GM23338 (cell line): Measurements from ENCODE around the gene LCOR. TPM values are rescaled to one million over a fixed set of nuclear protein-coding genes. Genes with fewer than 3 reads are reported as not detected.

Source experiments
- ATAC-seq: fragments of 200-7000 bp; cut with Tn5 transposase; 3 replicates; pipeline ENCODE4 v1.9.1; 2020
- DNase-seq: peaks from one replicate; pipeline ENCODE4 v3.0.0-alpha.2; 2015; ENCODE audit warnings: low spot score
- H2AFZ ChIP-seq: fragments of 200-600 bp; sonication (generic); 2 replicates; pipeline ENCODE4 v1.8.0; 2016; ENCODE audit warnings: antibody characterized with exemption, mild to moderate bottlenecking, moderate library complexity
- H3F3A ChIP-seq: fragments of 200-600 bp; sonication (generic); replicated peaks from 2 replicates; pipeline ENCODE4 v1.8.0; 2017; ENCODE audit warnings: antibody characterized with exemption, mixed run types, low read depth
- H3K27ac ChIP-seq: fragments of 200-600 bp; sonication (generic); 2 replicates; pipeline ENCODE4 v1.6.1; 2016; ENCODE audit warnings: low read depth
- H3K27me3 ChIP-seq: fragments of 200-600 bp; sonication (generic); 2 replicates; pipeline ENCODE4 v1.8.0; 2016; ENCODE audit warnings: mild to moderate bottlenecking, mixed run types, moderate library complexity; ENCODE audit not compliant: insufficient read depth
- H3K36me3 ChIP-seq: fragments of 200-600 bp; sonication (generic); 2 replicates; pipeline ENCODE4 v1.8.0; 2016; ENCODE audit warnings: mild to moderate bottlenecking; ENCODE audit not compliant: insufficient read depth
- H3K4me1 ChIP-seq: fragments of 200-600 bp; sonication (generic); 2 replicates; pipeline ENCODE4 v1.8.0; 2016; ENCODE audit warnings: mild to moderate bottlenecking, moderate library complexity; ENCODE audit not compliant: insufficient read depth
- H3K4me2 ChIP-seq: fragments of 200-600 bp; sonication (generic); 2 replicates; pipeline ENCODE4 v1.7.1; 2017; ENCODE audit warnings: mixed run types
- H3K4me3 ChIP-seq: fragments of 200-600 bp; sonication (generic); 2 replicates; pipeline ENCODE4 v1.6.1; 2016; ENCODE audit warnings: mixed run types
- H3K79me2 ChIP-seq: fragments of 200-600 bp; sonication (generic); replicated peaks from 2 replicates; pipeline ENCODE4 v1.8.0; 2017; ENCODE audit warnings: mild to moderate bottlenecking; ENCODE audit not compliant: insufficient read depth
- H3K9me2 ChIP-seq: fragments of 200-600 bp; sonication (generic); 2 replicates; pipeline ENCODE4 v1.8.0; 2017; ENCODE audit not compliant: insufficient read depth
- H4K20me1 ChIP-seq: fragments of 200-600 bp; sonication (generic); replicated peaks from 2 replicates; pipeline ENCODE4 v1.8.0; 2017; ENCODE audit warnings: mild to moderate bottlenecking; ENCODE audit not compliant: insufficient read depth
- H3K27ac Mint-ChIP-seq: 2 replicates; pipeline ENCODE4 v1.8.0; 2020; ENCODE audit warnings: inconsistent platforms, mild to moderate bottlenecking, moderate library complexity, mixed read lengths
- H3K27me3 Mint-ChIP-seq: 3 replicates; pipeline ENCODE4 v1.8.0; 2022; ENCODE audit warnings: low read depth, mild to moderate bottlenecking, moderate library complexity, mixed read lengths, inconsistent platforms; ENCODE audit not compliant: insufficient read depth, poor library complexity
- H3K36me3 Mint-ChIP-seq: 3 replicates; pipeline ENCODE4 v1.8.0; 2021; ENCODE audit warnings: low read depth, mild to moderate bottlenecking, inconsistent platforms, moderate library complexity, mixed read lengths
- H3K4me1 Mint-ChIP-seq: 3 replicates; pipeline ENCODE4 v1.8.0; 2020; ENCODE audit warnings: mild to moderate bottlenecking, inconsistent platforms, mixed read lengths
- H3K4me3 Mint-ChIP-seq: 3 replicates; pipeline ENCODE4 v1.8.0; 2021; ENCODE audit warnings: moderate library complexity, mild to moderate bottlenecking, inconsistent platforms, mixed read lengths
- H3K9me3 Mint-ChIP-seq: 3 replicates; pipeline ENCODE4 v1.8.0; 2020; ENCODE audit warnings: moderate library complexity, mild to moderate bottlenecking, inconsistent platforms, mixed read lengths
- CREB1 ChIP-seq: fragments of 250-450 bp; sonication (Bioruptor Pico); IDR thresholded peaks from 2 replicates; pipeline ENCODE4 v1.5.0; 2020; ENCODE audit warnings: low read depth, mild to moderate bottlenecking, moderate library complexity
- CTCF ChIP-seq, 2 experiments: fragments of 200-600 bp in 1 of 2; sonication (generic) in 1 of 2; conservative IDR thresholded peaks; 2 replicates each; pipeline versions ENCODE4 v1.5.1 to v1.6.1; 2016 to 2017; ENCODE audit warnings: antibody characterized with exemption in 2 of 2, low read depth in 2 of 2, mild to moderate bottlenecking in 2 of 2, moderate library complexity in 1 of 2
- EZH2phosphoT487 ChIP-seq: fragments of 200-600 bp; sonication (generic); IDR thresholded peaks from one replicate; pipeline ENCODE4 v1.8.1; 2018; ENCODE audit warnings: antibody characterized with exemption; ENCODE audit not compliant: unreplicated experiment
- JUNB ChIP-seq: IDR thresholded peaks from one replicate; pipeline ENCODE4 v1.6.1; 2016; ENCODE audit warnings: antibody characterized with exemption; ENCODE audit not compliant: unreplicated experiment
- NANOG ChIP-seq: IDR thresholded peaks from 2 replicates; pipeline ENCODE4 v1.6.1; 2016; ENCODE audit warnings: antibody characterized with exemption, borderline replicate concordance
- POLR2AphosphoS5 ChIP-seq: IDR thresholded peaks from 2 replicates; pipeline ENCODE4 v1.6.1; 2016; ENCODE audit warnings: antibody characterized with exemption, low read depth
- ZNF114 ChIP-seq: fragments of 250-450 bp; sonication (Bioruptor Pico); IDR thresholded peaks from 2 replicates; pipeline ENCODE4 v1.5.0; 2020; ENCODE audit warnings: mild to moderate bottlenecking, moderate library complexity
- ZNF331 ChIP-seq: fragments of 250-450 bp; sonication (Bioruptor Pico); IDR thresholded peaks from 2 replicates; pipeline ENCODE4 v1.5.0; 2020; ENCODE audit warnings: low read depth, mild to moderate bottlenecking, moderate library complexity
- ZNF462 ChIP-seq: fragments of 250-450 bp; sonication (Bioruptor Pico); IDR thresholded peaks from 2 replicates; pipeline ENCODE4 v1.5.0; 2020; ENCODE audit warnings: mild to moderate bottlenecking, moderate library complexity
- polyA plus RNA-seq: library from polyadenylated mRNA; unstranded; fragments of >200 nt; fragmentation: Nextera tagmentation; extraction: Ambion mirVana; gene quantifications from 2 replicates; pipeline ENCODE4 v1.2.1, GENCODE V29; 2016
- total RNA-seq: library from RNA; depleted of rRNA; stranded (reverse); fragments of >200 nt; shearing (Covaris generic); gene quantifications from 2 replicates; pipeline ENCODE4 v1.2.3, GENCODE V29; 2014

LCOR gene
- total and polyA plus RNA-seq, 2 experiments from 2014 or later: 6.9 to 14.9 TPM

GRCh38 chr10:97038688-97039087 lies 206.6 kb downstream of the LCOR start:
- peaks cover 6% of the 10 kb centered on the region for H3K4me1 ChIP-seq
- no peak overlapping the region for H3K4me3 ChIP-seq
- H3K36me3 ChIP-seq: no peaks in the 10 kb centered on the region
- no peaks in the 10 kb centered on the region; the same call in 2 of the 3 replicates for H3K36me3 Mint-ChIP-seq
- TF ChIP-seq JUNB (no peak), NANOG (no peak), CREB1 (CRISPR knock-in tag) (no peak), EZH2phosphoT487 (no peak), ZNF114 (no peak), CTCF (conservative IDR thresholded peaks at IDR 0.05; ENCODE audit: low read depth in 2 of 2) (no peak), ZNF331 (CRISPR knock-in tag) (no peak), POLR2AphosphoS5 (no peak), ZNF462 (CRISPR knock-in tag) (no peak)
- H3K9me2 ChIP-seq: no peaks in the 10 kb centered on the region
- no peak for ATAC-seq
- H2AFZ ChIP-seq: no peak overlapping the region
- H4K20me1 ChIP-seq: no peaks in the 10 kb centered on the region
- H3K27me3 ChIP-seq: no peaks in the 10 kb centered on the region
- peaks cover 19% of the 10 kb centered on the region for H3K27me3 Mint-ChIP-seq
- no peaks in the 10 kb centered on the region for H3F3A ChIP-seq
- H3K27ac ChIP-seq: no peak overlapping the region
- H3K4me3 Mint-ChIP-seq: no peak overlapping the region
- H3K4me1 Mint-ChIP-seq: peaks cover 22% of the 10 kb centered on the region
- H3K4me2 ChIP-seq: no peak overlapping the region
- H3K27ac Mint-ChIP-seq: no peak overlapping the region
- H3K79me2 ChIP-seq: no peaks in the 10 kb centered on the region
- DNase-seq: no peak
- no peaks in the 10 kb centered on the region for H3K9me3 Mint-ChIP-seq
